Aorta (tissue), 5 donors: ENCODE results near the gene PODN. TPM values are rescaled to one million over a fixed set of nuclear protein-coding genes. Genes with fewer than 3 reads are reported as not detected.

Experiments
- ATAC-seq: fragments of 200-7000 bp; cut with Tn5 transposase; one replicate; pipeline ENCODE4 v1.9.1; 2022; ENCODE audit warnings: moderate library complexity; ENCODE audit not compliant: low FRiP score
- DNase-seq, 2 donors: peaks; one replicate each; pipeline ENCODE4 v3.0.0-alpha.2; 2020
- H3K27ac ChIP-seq, 2 donors: one replicate each; pipeline ENCODE4 v1.5.1; 2013; ENCODE audit warnings: low read length in 2 of 2, mild to moderate bottlenecking in 2 of 2, moderate library complexity in 2 of 2, control low read depth in 1 of 2, inconsistent platforms in 1 of 2, low read depth in 1 of 2
- H3K27me3 ChIP-seq, 2 donors: one replicate each; pipeline ENCODE4 v1.6.1; 2013; ENCODE audit warnings: control low read depth in 1 of 2, low read length in 1 of 2, mild to moderate bottlenecking in 1 of 2, moderate library complexity in 1 of 2; ENCODE audit not compliant: insufficient read depth in 2 of 2, control insufficient read depth in 1 of 2
- H3K36me3 ChIP-seq, 2 donors: one replicate each; pipeline ENCODE4 v1.6.1; 2013; ENCODE audit warnings: control low read depth in 1 of 2, low read length in 1 of 2, mild to moderate bottlenecking in 1 of 2; ENCODE audit not compliant: insufficient read depth in 2 of 2, control insufficient read depth in 1 of 2
- H3K4me1 ChIP-seq, 2 donors: one replicate each; pipeline ENCODE4 v1.6.1; 2013; ENCODE audit warnings: low read length in 2 of 2, control low read depth in 1 of 2, mild to moderate bottlenecking in 1 of 2, moderate library complexity in 1 of 2; ENCODE audit not compliant: insufficient read depth in 2 of 2, control insufficient read depth in 1 of 2
- H3K4me3 ChIP-seq, 2 donors: one replicate each; pipeline ENCODE4 v1.5.1; 2013; ENCODE audit warnings: low read length in 2 of 2, control low read depth in 1 of 2, mild to moderate bottlenecking in 1 of 2
- H3K9me3 ChIP-seq: one replicate; pipeline ENCODE4 v1.6.1; 2013; ENCODE audit warnings: mild to moderate bottlenecking, low read length; ENCODE audit not compliant: control insufficient read depth
- WGBS, 2 donors: extraction: QIAGEN DNeasy Blood & Tissue Kit; methylation state at CpG; one replicate each; pipeline ENCODE4 v1.1.7; 2013; 5-methylcytosine and 5-hydroxymethylcytosine counted together
- intact Hi-C, 2 donors: fragments of 100-400 bp; cut with DNase I; formaldehyde crosslinking; loops; one replicate each; pipeline versions ENCODE4 v1.14.2 to v1.15.0; 2022
- polyA plus RNA-seq, 2 donors: library from polyadenylated mRNA; stranded (reverse); fragments of 200-250 nt; gene quantifications; one replicate each; pipeline ENCODE4 v1.2.3, GENCODE V29; 2013
- total RNA-seq, 2 donors: library from RNA; stranded (reverse); fragmentation: NEBNext Ultra II Directional; extraction: Animal tissue kit (Norgen Biotek cat#: 25700); gene quantifications; one replicate each; pipeline ENCODE4 v1.2.1, GENCODE V29; 2021
- donor health status: healthy with polysubstance abuse.
- donor health status: Bipolar disorder and iron deficiency.
- donor health status: DM: no; HTN: no; CAD: no.
- donor health status: DM: no; HTN: no; CAD: no.
- donor health status: DM: yes; HTN: yes; CAD: no.

PODN gene
- total and polyA plus RNA-seq, 4 donors, result 14.3 to 152 (median 53.8) TPM

DNA sequence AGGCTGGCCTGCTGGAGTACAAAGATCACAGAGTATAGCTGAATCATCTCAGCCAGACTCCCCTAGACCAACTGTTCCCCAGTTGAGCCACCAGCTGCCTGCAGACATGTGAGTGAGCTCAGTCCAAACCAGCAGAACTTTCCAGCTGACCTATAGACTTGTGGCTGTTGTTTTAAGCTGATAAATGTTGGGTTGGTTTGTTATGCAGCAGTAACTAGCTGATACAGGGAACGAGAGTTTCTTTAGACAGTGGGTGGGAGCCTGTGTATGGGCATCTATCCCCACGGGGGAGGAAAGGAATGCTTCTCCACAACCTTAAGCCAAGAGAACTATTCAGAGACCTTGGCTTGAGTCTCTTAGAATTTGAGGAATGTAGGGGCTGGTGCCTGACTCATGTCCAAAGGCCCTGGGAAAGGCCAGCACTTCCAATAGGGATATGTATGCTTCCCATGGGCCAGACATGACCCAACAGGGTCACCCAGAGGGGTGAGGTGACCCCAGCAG, 50.3 kb downstream of the PODN start:
- Histone ChIP-seq H3K27ac (peak overlapping the region in 1 of 2 donors; percentile 29), H3K4me1 (no peaks in the 10 kb centered on the region), H3K9me3 (peaks cover 3% of the 10 kb centered on the region), H3K4me3 (no peak overlapping the region), H3K27me3 (no peaks in the 10 kb centered on the region), H3K36me3 (no peaks in the 10 kb centered on the region)
- DNase-seq (no peak), ATAC-seq (peak; percentile 23)
- intact Hi-C loops, result no loop called here
- 0 to 3% methylated on average over 2 of the region's 2 CpGs for WGBS, 2 donors

DNA sequence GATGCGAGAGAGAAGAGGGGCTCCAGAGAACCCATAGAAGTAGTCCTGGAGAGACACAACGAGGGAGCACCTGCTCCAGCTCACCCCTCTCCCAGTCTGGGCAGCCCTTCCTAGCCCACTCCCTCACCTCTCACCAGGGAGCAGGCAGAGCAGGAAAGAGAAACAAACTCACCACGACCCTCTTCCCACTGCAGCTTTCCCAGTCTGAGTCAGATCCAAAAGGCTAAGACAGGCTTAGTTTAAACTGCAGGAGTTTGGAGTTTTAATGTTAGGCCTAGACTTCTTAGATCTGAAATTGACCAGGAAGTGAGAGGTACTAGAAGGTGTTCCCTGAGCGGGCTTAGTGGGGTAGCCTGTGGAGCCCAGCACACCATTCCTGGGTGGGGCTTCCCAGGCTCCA, 50.8 kb downstream of the PODN start:
- Histone ChIP-seq H3K4me1 (no peaks in the 10 kb centered on the region), H3K4me3 (no peak overlapping the region), H3K36me3 (no peaks in the 10 kb centered on the region), H3K27ac (peak overlapping the region in 1 of 2 donors; percentile 29), H3K27me3 (no peaks in the 10 kb centered on the region), H3K9me3 (peaks cover 3% of the 10 kb centered on the region)
- 60 to 73% methylated on average over 4 of the region's 4 CpGs for WGBS, 2 donors
- intact Hi-C loops, result no loop called here
- ATAC-seq, result no peak
- no peak for DNase-seq

DNA sequence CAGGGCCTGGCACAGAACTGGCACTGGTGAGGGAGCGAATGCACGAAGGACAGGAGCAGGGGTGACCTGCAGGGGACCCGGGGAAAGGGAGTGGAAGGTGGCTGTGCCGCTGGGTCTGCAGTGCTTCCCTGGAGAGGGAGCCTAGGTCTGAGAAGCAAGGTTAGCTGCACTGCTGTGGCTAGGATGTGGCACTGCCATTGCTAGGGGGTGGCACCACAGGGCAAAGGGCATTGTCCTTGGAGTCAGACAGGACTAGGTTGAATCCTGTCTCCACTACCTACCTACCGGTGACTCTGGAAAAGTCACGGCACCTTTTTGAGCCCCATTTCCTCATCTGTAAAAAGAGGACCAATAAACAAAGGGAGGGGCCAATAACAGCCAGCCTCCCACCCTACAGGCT, 52.1 kb downstream of the PODN start:
- intact Hi-C loops, result no loop called here
- Histone ChIP-seq H3K9me3 (peaks cover 3% of the 10 kb centered on the region), H3K4me1 (no peaks in the 10 kb centered on the region), H3K4me3 (no peak overlapping the region), H3K36me3 (no peaks in the 10 kb centered on the region), H3K27me3 (no peaks in the 10 kb centered on the region), H3K27ac (no peak overlapping the region)
- DNase-seq, result no peak
- WGBS, 2 donors, result 89 to 94% methylated on average over 6 of the region's 6 CpGs
- ATAC-seq, result no peak

DNA sequence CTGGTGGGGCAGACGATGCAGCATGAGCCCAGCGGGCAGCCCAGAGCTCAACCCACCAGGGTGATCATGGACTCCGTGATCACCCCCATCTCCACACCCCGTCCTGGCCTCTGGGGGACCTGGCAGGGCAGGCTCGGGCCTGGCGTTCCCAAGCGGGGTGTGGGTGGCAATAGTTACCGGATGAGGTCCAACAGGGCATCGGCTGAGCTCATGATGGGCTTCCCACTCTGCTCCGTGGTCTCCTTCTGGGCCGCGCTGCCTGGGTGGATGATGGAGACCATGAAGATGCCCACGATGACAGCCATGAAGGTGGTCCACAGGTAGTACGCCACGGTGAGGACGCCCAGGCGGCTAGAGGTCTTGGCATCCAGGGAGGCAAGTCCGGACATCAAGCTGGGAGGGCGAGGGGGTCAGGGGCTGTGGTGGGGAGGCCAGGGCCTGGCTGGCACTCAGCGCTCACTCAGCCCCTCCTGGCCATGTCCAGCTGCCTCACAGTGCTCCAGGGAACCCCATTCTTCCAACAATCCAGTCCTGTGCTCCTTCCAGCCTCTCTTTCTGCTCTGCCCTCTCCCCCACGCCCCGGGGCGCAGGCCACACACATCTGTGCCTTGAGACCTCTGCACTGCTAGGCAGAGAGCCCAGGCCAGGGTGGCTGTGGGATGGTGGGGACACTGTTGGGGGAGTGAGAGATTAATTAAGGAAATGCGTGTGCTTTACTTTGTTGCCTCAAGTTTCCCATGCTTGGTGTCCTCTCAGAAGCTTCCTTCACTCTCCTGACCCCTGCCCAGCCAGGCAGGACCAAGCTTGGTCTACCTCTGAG, 52.8 kb downstream of the PODN start:
- H3K36me3 ChIP-seq, result no peaks in the 10 kb centered on the region
- H3K9me3 ChIP-seq, result peaks cover 3% of the 10 kb centered on the region
- WGBS, 2 donors, result 96 to 98% methylated on average over 21 to 24 of the region's 24 CpGs
- ATAC-seq, result no peak
- no peak overlapping the region for H3K27ac ChIP-seq
- H3K4me3 ChIP-seq, result no peak overlapping the region
- H3K27me3 ChIP-seq, result no peaks in the 10 kb centered on the region
- intact Hi-C loops, result no loop called here
- DNase-seq, result no peak
- H3K4me1 ChIP-seq, result no peaks in the 10 kb centered on the region

DNA sequence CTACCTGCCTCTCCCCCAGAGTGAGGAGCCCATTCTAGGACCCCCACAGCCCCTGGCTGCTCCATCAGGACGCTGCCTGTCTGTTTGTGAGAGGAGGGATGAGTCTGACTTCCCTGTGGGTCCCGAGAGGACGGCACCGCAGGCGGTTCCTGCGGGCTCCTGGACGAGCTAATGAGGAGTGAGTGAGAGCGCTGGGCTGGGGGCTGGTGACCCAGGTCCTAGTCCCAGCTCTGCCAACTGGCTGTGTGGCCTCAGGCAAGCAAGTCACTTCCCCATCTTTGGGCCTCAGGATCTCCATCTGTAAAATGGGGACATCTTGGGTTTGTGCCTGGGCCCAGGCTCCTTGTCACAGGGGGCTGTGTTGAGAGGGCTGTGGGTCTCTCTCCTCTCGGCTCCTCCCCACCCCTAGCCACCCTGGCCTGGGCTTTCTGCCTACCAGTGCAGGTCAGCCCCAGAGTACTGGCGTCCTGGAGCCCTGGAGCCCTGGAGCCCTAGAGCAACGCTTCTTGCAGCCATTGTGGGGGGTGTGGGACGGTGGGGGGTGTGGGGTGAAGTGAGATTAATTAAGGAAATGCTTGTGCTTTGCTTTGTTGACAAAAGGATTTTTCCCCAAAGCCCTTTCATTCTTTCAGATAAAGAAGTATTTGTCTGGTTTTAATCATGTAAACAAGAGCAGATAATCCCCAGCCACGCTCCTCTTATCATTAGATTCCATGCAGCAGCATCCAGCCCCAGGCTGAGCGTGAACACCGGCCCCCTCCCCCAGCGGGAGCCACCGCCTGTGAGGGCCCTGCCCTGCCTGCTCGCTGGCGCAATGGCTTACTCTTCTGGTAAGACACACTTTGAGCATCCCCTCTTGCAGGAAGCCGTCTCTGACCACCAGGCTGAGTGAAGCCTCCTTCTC, 53.6 kb downstream of the PODN start:
- Histone ChIP-seq H3K36me3 (no peaks in the 10 kb centered on the region), H3K4me1 (no peaks in the 10 kb centered on the region), H3K4me3 (no peak overlapping the region), H3K27me3 (no peaks in the 10 kb centered on the region), H3K27ac (no peak overlapping the region), H3K9me3 (peaks cover 3% of the 10 kb centered on the region)
- intact Hi-C loops, result no loop called here
- WGBS, 2 donors, result 64 to 70% methylated on average over 20 of the region's 20 CpGs
- no peak for ATAC-seq
- DNase-seq, result no peak

DNA sequence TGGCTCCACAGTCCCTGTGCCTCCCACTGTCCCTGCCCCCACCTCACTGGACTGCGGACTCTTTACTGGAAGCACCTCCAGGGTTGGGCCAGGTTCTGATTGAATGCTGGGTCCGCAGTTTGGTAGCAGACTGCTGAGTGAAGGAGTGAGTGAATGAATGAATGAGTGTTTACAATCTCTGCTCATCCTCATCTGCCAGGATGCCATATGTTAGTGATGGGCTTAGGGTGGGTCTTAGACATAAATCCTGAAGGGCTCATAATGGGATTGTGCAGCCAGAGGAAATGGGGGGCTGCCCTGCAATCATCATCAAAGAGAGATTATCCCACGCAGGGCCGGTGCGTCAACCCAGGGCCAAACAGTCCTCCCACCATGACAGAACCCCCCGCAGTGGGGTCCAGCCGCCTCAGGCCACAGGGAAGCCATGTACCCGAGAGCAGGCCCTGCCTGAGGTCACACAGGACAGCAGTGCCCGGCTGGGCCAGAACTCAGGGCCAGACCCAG, 54.3 kb downstream of the PODN start:
- Histone ChIP-seq H3K4me3 (no peak overlapping the region), H3K9me3 (peaks cover under 1% of the 10 kb centered on the region), H3K27ac (no peak overlapping the region), H3K27me3 (no peaks in the 10 kb centered on the region), H3K4me1 (no peaks in the 10 kb centered on the region), H3K36me3 (no peaks in the 10 kb centered on the region)
- no peak for DNase-seq
- WGBS, 2 donors, result 79 to 80% methylated on average over 9 of the region's 9 CpGs
- intact Hi-C loops, result no loop called here
- no peak for ATAC-seq

- no peak for DNase-seq
- ATAC-seq, result no peak
- no peaks in the 10 kb centered on the region for H3K9me3 ChIP-seq
- 93 to 94% methylated on average over 11 of the region's 11 CpGs for WGBS, 2 donors
- no peaks in the 10 kb centered on the region for H3K36me3 ChIP-seq
- no peaks in the 10 kb centered on the region for H3K4me1 ChIP-seq
- no peak overlapping the region for H3K4me3 ChIP-seq
- no peak overlapping the region for H3K27ac ChIP-seq
- no peaks in the 10 kb centered on the region for H3K27me3 ChIP-seq
- intact Hi-C loops, result no loop called here
Observed at GRCh38 chr1:53116933-53117600, 55.1 kb downstream of the PODN start.

GRCh38 chr1:53117836-53118235, 55.8 kb downstream of the PODN start:
- WGBS, 2 donors, result 94% methylated on average over 9 of the region's 9 CpGs
- no peaks in the 10 kb centered on the region for H3K9me3 ChIP-seq
- intact Hi-C loops, result no loop called here
- H3K27ac ChIP-seq, result no peak overlapping the region
- DNase-seq, result no peak
- H3K4me1 ChIP-seq, result no peaks in the 10 kb centered on the region
- ATAC-seq, result no peak
- H3K27me3 ChIP-seq, result no peaks in the 10 kb centered on the region
- H3K4me3 ChIP-seq, result no peak overlapping the region
- H3K36me3 ChIP-seq, result no peaks in the 10 kb centered on the region
